PC-3 (cell line): Measurements from ENCODE around the gene CSF1R. TPM values are rescaled to one million over a fixed set of nuclear protein-coding genes. Genes with fewer than 3 reads are reported as not detected.

Experiments
- ATAC-seq: fragments of 200-7000 bp; cut with Tn5 transposase; 2 replicates; pipeline ENCODE4 v1.9.1; 2020; ENCODE audit warnings: mild to moderate bottlenecking, moderate library complexity
- BruUV-seq: library from RNA; stranded (reverse); fragments of 400-500 nt; replicated peaks from 2 replicates; lab custom pipeline; 2021; lab: Mats Ljungman, UMichigan
- CTCF ChIA-PET: fragments of 300-600 bp; sonication (Branson Sonifier 250); formaldehyde crosslinking; loops from one replicate; lab custom pipeline; 2022; ENCODE audit warnings: antibody characterized with exemption; lab: Charles Lee
- POLR2A ChIA-PET: fragments of 300-600 bp; sonication (Branson Sonifier 250); formaldehyde crosslinking; loops from one replicate; lab custom pipeline; 2022; ENCODE audit warnings: antibody characterized with exemption; ENCODE audit not compliant: unreplicated experiment; lab: Charles Lee
- DNase-seq: peaks from one replicate; pipeline ENCODE4 v3.0.0-alpha.2; 2015
- H2AFZ ChIP-seq: fragments of 300-600 bp; sonication (generic); 2 replicates; pipeline ENCODE4 v1.6.0; 2016; ENCODE audit warnings: antibody characterized with exemption, low read length
- H3F3A ChIP-seq: fragments of 300-600 bp; sonication (generic); one replicate; pipeline ENCODE4 v1.6.0; 2017; ENCODE audit warnings: antibody characterized with exemption, low read length, control low read depth, mild to moderate bottlenecking; ENCODE audit not compliant: unreplicated experiment
- H3K27ac ChIP-seq: fragments of 300-600 bp; sonication (generic); 2 replicates; pipeline ENCODE4 v1.5.1; 2016; ENCODE audit warnings: mild to moderate bottlenecking, low read length
- H3K27me3 ChIP-seq: fragments of 300-600 bp; sonication (generic); 2 replicates; pipeline ENCODE4 v1.6.1; 2016; ENCODE audit warnings: low read length, mixed read lengths
- H3K36me3 ChIP-seq: fragments of 300-600 bp; sonication (generic); 2 replicates; pipeline ENCODE4 v1.6.1; 2016; ENCODE audit warnings: low read depth, mixed run types, low read length, mixed read lengths
- H3K4me1 ChIP-seq: fragments of 300-600 bp; sonication (generic); 2 replicates; pipeline ENCODE4 v1.5.1; 2016; ENCODE audit warnings: low read length; ENCODE audit not compliant: insufficient read depth
- H3K4me2 ChIP-seq: fragments of 300-600 bp; sonication (generic); 2 replicates; pipeline ENCODE4 v1.6.0; 2016; ENCODE audit warnings: low read length
- H3K4me3 ChIP-seq: fragments of 300-600 bp; sonication (generic); 2 replicates; pipeline ENCODE4 v1.5.1; 2016; ENCODE audit warnings: mild to moderate bottlenecking, low read length, mixed read lengths
- H3K79me2 ChIP-seq: fragments of 300-600 bp; sonication (generic); 2 replicates; pipeline ENCODE4 v1.6.1; 2017; ENCODE audit warnings: low read length, mixed read lengths
- H3K9ac ChIP-seq: fragments of 300-600 bp; sonication (generic); 2 replicates; pipeline ENCODE4 v1.6.0; 2016; ENCODE audit warnings: mild to moderate bottlenecking, low read length
- H3K9me2 ChIP-seq: fragments of 300-600 bp; sonication (generic); replicated peaks from 2 replicates; pipeline ENCODE4 v1.6.1; 2016; ENCODE audit warnings: mixed run types, low read length, mixed read lengths
- H3K9me3 ChIP-seq: fragments of 300-600 bp; sonication (generic); 2 replicates; pipeline ENCODE4 v1.6.1; 2016; ENCODE audit warnings: low read length, mixed read lengths
- H4K20me1 ChIP-seq: fragments of 300-600 bp; sonication (generic); 2 replicates; pipeline ENCODE4 v1.6.1; 2016; ENCODE audit warnings: low read length, mixed read lengths
- EZH2 ChIP-seq: fragments of 300-600 bp; sonication (generic); IDR thresholded peaks from one replicate; pipeline ENCODE4 v1.6.1; 2017; ENCODE audit warnings: antibody characterized with exemption, mild to moderate bottlenecking, low read length; ENCODE audit not compliant: unreplicated experiment
- EZH2phosphoT487 ChIP-seq: fragments of 300-600 bp; sonication (generic); IDR thresholded peaks from 2 replicates; pipeline ENCODE4 v1.6.1; 2018; ENCODE audit warnings: mild to moderate bottlenecking, antibody characterized with exemption, low read length, borderline replicate concordance
- intact Hi-C: fragments of 100-400 bp; cut with micrococcal nuclease; formaldehyde crosslinking; loops from 2 replicates; pipeline ENCODE4 v1.9.0; 2023
- total RNA-seq: library from RNA; depleted of rRNA; stranded (reverse); fragments of >200 nt; gene quantifications from 2 replicates; pipeline ENCODE4 v1.2.3, GENCODE V29; 2014
- TF ChIP-seq, protein P1 (sequence below): fragments of 300-600 bp; sonication (generic); conservative IDR thresholded peaks from 2 replicates; pipeline ENCODE4 v1.5.1; 2017; ENCODE audit warnings: antibody characterized with exemption, low read depth, mild to moderate bottlenecking, low read length

Gene CSF1R
- total RNA-seq, 1 experiment from 2014 or later, result not detected

DNA sequence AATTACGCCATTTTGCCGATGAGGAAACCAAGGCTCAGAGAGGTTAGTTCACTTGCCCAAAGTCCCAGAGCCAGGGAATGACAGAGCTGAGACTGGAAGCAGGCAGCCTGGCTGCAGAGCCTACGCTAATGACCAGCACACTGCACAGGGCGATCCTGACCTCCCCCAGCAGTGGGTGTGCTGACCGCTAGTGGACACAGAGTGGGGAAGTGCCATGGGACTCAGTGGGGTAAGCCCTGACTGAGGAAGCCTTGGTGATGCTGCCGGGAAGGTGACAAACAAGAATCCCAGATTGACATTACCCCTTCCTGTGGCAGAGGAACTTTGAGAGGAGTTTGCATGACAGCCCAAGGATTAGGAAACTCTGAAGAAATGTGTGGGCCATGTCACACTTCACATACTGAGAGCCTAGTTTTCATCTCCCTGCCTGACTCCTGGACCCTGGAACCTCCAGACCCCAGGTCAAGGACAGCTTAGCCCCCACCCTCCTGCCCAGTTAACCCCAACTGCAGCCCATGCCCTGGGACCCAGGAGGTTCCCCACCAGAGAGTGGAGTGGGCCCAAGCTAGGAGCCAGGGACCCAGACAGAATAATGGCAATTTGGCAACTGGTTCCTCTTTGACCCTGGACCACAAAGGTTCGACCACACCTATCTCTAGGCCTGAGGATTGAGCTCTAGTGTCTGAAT, 19.7 kb upstream of the CSF1R start:
- ATAC-seq, result no peak
- H3K27ac ChIP-seq, result no peak overlapping the region
- H3K4me2 ChIP-seq, result no peak overlapping the region
- POLR2A ChIA-PET, result no interaction called here
- DNase-seq, result no peak
- H4K20me1 ChIP-seq, result no peaks in the 10 kb centered on the region
- no TSS peak for BruUV-seq
- H3K9me2 ChIP-seq, result no peaks in the 10 kb centered on the region
- no peaks in the 10 kb centered on the region for H3K36me3 ChIP-seq
- CTCF ChIA-PET, result no interaction called here
- no peak overlapping the region for H2AFZ ChIP-seq
- intact Hi-C loops, result no loop called here
- no peaks in the 10 kb centered on the region for H3K4me1 ChIP-seq
- TF ChIP-seq EZH2 (no peak), EZH2phosphoT487 (no peak)
- TF ChIP-seq, protein P1, sequence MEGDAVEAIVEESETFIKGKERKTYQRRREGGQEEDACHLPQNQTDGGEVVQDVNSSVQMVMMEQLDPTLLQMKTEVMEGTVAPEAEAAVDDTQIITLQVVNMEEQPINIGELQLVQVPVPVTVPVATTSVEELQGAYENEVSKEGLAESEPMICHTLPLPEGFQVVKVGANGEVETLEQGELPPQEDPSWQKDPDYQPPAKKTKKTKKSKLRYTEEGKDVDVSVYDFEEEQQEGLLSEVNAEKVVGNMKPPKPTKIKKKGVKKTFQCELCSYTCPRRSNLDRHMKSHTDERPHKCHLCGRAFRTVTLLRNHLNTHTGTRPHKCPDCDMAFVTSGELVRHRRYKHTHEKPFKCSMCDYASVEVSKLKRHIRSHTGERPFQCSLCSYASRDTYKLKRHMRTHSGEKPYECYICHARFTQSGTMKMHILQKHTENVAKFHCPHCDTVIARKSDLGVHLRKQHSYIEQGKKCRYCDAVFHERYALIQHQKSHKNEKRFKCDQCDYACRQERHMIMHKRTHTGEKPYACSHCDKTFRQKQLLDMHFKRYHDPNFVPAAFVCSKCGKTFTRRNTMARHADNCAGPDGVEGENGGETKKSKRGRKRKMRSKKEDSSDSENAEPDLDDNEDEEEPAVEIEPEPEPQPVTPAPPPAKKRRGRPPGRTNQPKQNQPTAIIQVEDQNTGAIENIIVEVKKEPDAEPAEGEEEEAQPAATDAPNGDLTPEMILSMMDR, result no peak
- H3K27me3 ChIP-seq, result no peaks in the 10 kb centered on the region
- no peak overlapping the region for H3K9ac ChIP-seq
- H3F3A ChIP-seq, result no peaks in the 10 kb centered on the region
- H3K79me2 ChIP-seq, result no peaks in the 10 kb centered on the region
- no peaks in the 10 kb centered on the region for H3K9me3 ChIP-seq
- no peak overlapping the region for H3K4me3 ChIP-seq

GRCh38 chr5:150104550-150104870, 18.2 kb upstream of the CSF1R start:
- intact Hi-C loops, result no loop called here
- ChIA-PET POLR2A (no interaction called here), CTCF (no interaction called here)

More at GRCh38 chr5:150104550-150104870, 18.2 kb upstream of the CSF1R start:
- Histone ChIP-seq H3K9ac (no peak overlapping the region), H3K9me3 (no peaks in the 10 kb centered on the region), H3K27me3 (no peaks in the 10 kb centered on the region), H3K27ac (no peak overlapping the region), H3K4me2 (no peak overlapping the region), H3K4me3 (no peak overlapping the region), H3K9me2 (no peaks in the 10 kb centered on the region), H3K4me1 (no peaks in the 10 kb centered on the region), H3K79me2 (no peaks in the 10 kb centered on the region), H4K20me1 (no peaks in the 10 kb centered on the region), H2AFZ (no peak overlapping the region), H3F3A (no peaks in the 10 kb centered on the region), H3K36me3 (no peaks in the 10 kb centered on the region)
- no TSS peak for BruUV-seq
- no peak for ATAC-seq
- no peak for DNase-seq
- TF ChIP-seq, protein P1, result no peak
- TF ChIP-seq EZH2 (no peak), EZH2phosphoT487 (no peak)
